H9 (cell line): ENCODE data around the gene MGA. TPM values are rescaled to one million over a fixed set of nuclear protein-coding genes. Genes with fewer than 3 reads are reported as not detected.

Experiments
- DNase-seq: peaks from one replicate; pipeline ENCODE4 v3.0.0-alpha.2; 2017
- H2AFZ ChIP-seq: one replicate; pipeline ENCODE4 v1.6.1; 2013; ENCODE audit warnings: mild to moderate bottlenecking, low read length, control low read depth, moderate library complexity
- H2AK5ac ChIP-seq: 2 replicates; pipeline ENCODE4 v1.6.1; 2013; ENCODE audit warnings: low read length, control low read depth, mixed read lengths; ENCODE audit not compliant: insufficient read length
- H2BK120ac ChIP-seq: one replicate; pipeline ENCODE4 v1.6.1; 2013; ENCODE audit warnings: low read depth, mild to moderate bottlenecking, low read length, control low read depth, inconsistent platforms; ENCODE audit not compliant: poor library complexity, severe bottlenecking
- H2BK12ac ChIP-seq: 2 replicates; pipeline ENCODE4 v1.6.1; 2013; ENCODE audit warnings: low read length, control low read depth, mixed read lengths, low read depth; ENCODE audit not compliant: insufficient read length
- H2BK15ac ChIP-seq: 2 replicates; pipeline ENCODE4 v1.6.1; 2013; ENCODE audit warnings: low read depth, low read length, control low read depth
- H2BK20ac ChIP-seq: one replicate; pipeline ENCODE4 v1.6.1; 2013; ENCODE audit warnings: low read depth, mild to moderate bottlenecking, low read length, control low read depth, inconsistent platforms; ENCODE audit not compliant: poor library complexity, severe bottlenecking
- H2BK5ac ChIP-seq: 2 replicates; pipeline ENCODE4 v1.6.1; 2013; ENCODE audit warnings: low read length, control low read depth, mixed read lengths; ENCODE audit not compliant: insufficient read length
- H3K14ac ChIP-seq: 2 replicates; pipeline ENCODE4 v1.6.1; 2013; ENCODE audit warnings: low read length, control low read depth; ENCODE audit not compliant: insufficient read depth
- H3K18ac ChIP-seq: 2 replicates; pipeline ENCODE4 v1.6.1; 2013; ENCODE audit warnings: low read depth, mild to moderate bottlenecking, mixed read lengths, low read length, control low read depth; ENCODE audit not compliant: insufficient read length
- H3K23ac ChIP-seq: 2 replicates; pipeline ENCODE4 v1.6.1; 2013; ENCODE audit warnings: low read length, control low read depth, mixed read lengths, low read depth; ENCODE audit not compliant: insufficient read length
- H3K23me2 ChIP-seq: 2 replicates; pipeline ENCODE4 v1.6.1; 2013; ENCODE audit warnings: low read depth, mild to moderate bottlenecking, mixed read lengths, low read length, control low read depth; ENCODE audit not compliant: insufficient read length, poor library complexity, severe bottlenecking
- H3K27ac ChIP-seq: 2 replicates; pipeline ENCODE4 v1.5.1; 2013; ENCODE audit warnings: low read length, control low read depth, mixed read lengths, low read depth; ENCODE audit not compliant: insufficient read length
- H3K27me3 ChIP-seq: 2 replicates; pipeline ENCODE4 v1.6.1; 2013; ENCODE audit warnings: low read length, control low read depth, inconsistent platforms; ENCODE audit not compliant: insufficient read depth
- H3K4ac ChIP-seq: 2 replicates; pipeline ENCODE4 v1.6.1; 2013; ENCODE audit warnings: low read depth, mild to moderate bottlenecking, control low read depth, inconsistent platforms, low read length, moderate library complexity
- H3K4me1 ChIP-seq: 2 replicates; pipeline ENCODE4 v1.6.1; 2013; ENCODE audit warnings: low read length, control low read depth, inconsistent platforms; ENCODE audit not compliant: insufficient read depth
- H3K4me2 ChIP-seq: 2 replicates; pipeline ENCODE4 v1.6.1; 2013; ENCODE audit warnings: low read length, control low read depth, mixed read lengths; ENCODE audit not compliant: insufficient read length, insufficient read depth
- H3K56ac ChIP-seq: 2 replicates; pipeline ENCODE4 v1.6.1; 2013; ENCODE audit warnings: low read depth, mild to moderate bottlenecking, mixed read lengths, low read length, control low read depth; ENCODE audit not compliant: insufficient read length
- H3K79me1 ChIP-seq: 2 replicates; pipeline ENCODE4 v1.6.1; 2013; ENCODE audit warnings: low read depth, mild to moderate bottlenecking, moderate library complexity, low read length, control low read depth, inconsistent platforms; ENCODE audit not compliant: insufficient read depth, poor library complexity, severe bottlenecking
- H3K79me2 ChIP-seq: 2 replicates; pipeline ENCODE4 v1.6.1; 2013; ENCODE audit warnings: low read length, control low read depth, inconsistent platforms; ENCODE audit not compliant: insufficient read depth
- H3K9ac ChIP-seq: 2 replicates; pipeline ENCODE4 v1.6.1; 2013; ENCODE audit warnings: low read length, control low read depth, mixed read lengths; ENCODE audit not compliant: insufficient read length; ENCODE audit errors: extremely low read depth
- H3K9me3 ChIP-seq: one replicate; pipeline ENCODE4 v1.6.1; 2013; ENCODE audit warnings: low read depth, low read length, inconsistent platforms; ENCODE audit not compliant: control insufficient read depth
- H3T11ph ChIP-seq: one replicate; pipeline ENCODE4 v1.6.1; 2013; ENCODE audit warnings: mild to moderate bottlenecking, low read length, control low read depth, inconsistent platforms
- H4K20me1 ChIP-seq: one replicate; pipeline ENCODE4 v1.6.1; 2013; ENCODE audit not compliant: control insufficient read depth, insufficient read length, insufficient read depth
- H4K5ac ChIP-seq: 2 replicates; pipeline ENCODE4 v1.6.1; 2013; ENCODE audit warnings: low read depth, mild to moderate bottlenecking, mixed read lengths, low read length, control low read depth; ENCODE audit not compliant: insufficient read length
- H4K8ac ChIP-seq: replicated peaks from 2 replicates; pipeline ENCODE4 v1.6.1; 2013; ENCODE audit warnings: low read length, control low read depth, mixed read lengths, low read depth; ENCODE audit not compliant: insufficient read length
- H4K91ac ChIP-seq: 2 replicates; pipeline ENCODE4 v1.6.1; 2013; ENCODE audit warnings: low read depth, mild to moderate bottlenecking, moderate library complexity, mixed read lengths, low read length, control low read depth; ENCODE audit not compliant: insufficient read length
- H3K27ac Mint-ChIP-seq, 3 experiments: 2 replicates in 2 of 3; 3 replicates in 1 of 3; pipeline ENCODE4 v1.8.0; 2020 to 2021; ENCODE audit warnings: mixed read lengths in 3 of 3, mild to moderate bottlenecking in 1 of 3, moderate library complexity in 1 of 3
- H3K27me3 Mint-ChIP-seq: 2 replicates; pipeline ENCODE4 v1.8.0; 2021; ENCODE audit warnings: low read depth, mild to moderate bottlenecking, moderate library complexity, mixed read lengths
- H3K36me3 Mint-ChIP-seq, 3 experiments: 2 replicates in 2 of 3; 3 replicates in 1 of 3; pipeline ENCODE4 v1.8.0; 2020 to 2021; ENCODE audit warnings: low read depth in 3 of 3, mixed read lengths in 3 of 3; ENCODE audit not compliant: insufficient read depth in 1 of 3
- H3K4me1 Mint-ChIP-seq, 2 experiments: 2 replicates each; pipeline ENCODE4 v1.8.0; 2020; ENCODE audit warnings: mixed read lengths in 2 of 2
- H3K4me3 Mint-ChIP-seq, 2 experiments: 2 replicates in 1 of 2; 3 replicates in 1 of 2; pipeline ENCODE4 v1.8.0; 2020 to 2021; ENCODE audit warnings: mild to moderate bottlenecking in 2 of 2, mixed read lengths in 2 of 2, moderate library complexity in 1 of 2
- H3K9me3 Mint-ChIP-seq, 2 experiments: 2 replicates in 1 of 2; 3 replicates in 1 of 2; pipeline ENCODE4 v1.8.0; 2020; ENCODE audit warnings: mild to moderate bottlenecking in 2 of 2, mixed read lengths in 2 of 2, moderate library complexity in 1 of 2
- CTCF ChIP-seq: fragments of 200-600 bp; sonication (generic); conservative IDR thresholded peaks from 3 replicates; pipeline ENCODE4 v1.8.0; 2021; ENCODE audit warnings: antibody characterized with exemption, mild to moderate bottlenecking
- WGBS: extraction: QIAGEN DNeasy Blood & Tissue Kit; methylation state at CpG from one replicate; pipeline ENCODE4 v1.1.7; 2013; ENCODE audit warnings: missing lambda C conversion rate, low lambda C conversion rate, mixed read lengths; ENCODE audit not compliant: insufficient read length; ENCODE audit errors: extremely low coverage; 5-methylcytosine and 5-hydroxymethylcytosine counted together
- total RNA-seq: library from RNA; stranded (reverse); gene quantifications from 2 replicates; pipeline ENCODE4 v1.2.1, GENCODE V29; 2021

The MGA gene
- total RNA-seq, 1 experiment from 2014 or later, result 62.7 TPM

GRCh38 chr15:41655716-41656115 is 4.5 kb upstream of the MGA start:
- WGBS, result no CpG with 5 or more reads among the region's 4 CpGs
- peaks cover 5 to 17% of the 10 kb centered on the region in 2 experiments for H3K4me1 Mint-ChIP-seq
- Histone ChIP-seq H2BK20ac (no peak overlapping the region), H3K23ac (no peak overlapping the region), H2AK5ac (no peak overlapping the region), H4K5ac (no peak overlapping the region), H4K91ac (no peak overlapping the region), H3K14ac (no peak overlapping the region), H3K79me1 (no peaks in the 10 kb centered on the region), H2AFZ (no peak overlapping the region), H3K56ac (no peak overlapping the region), H3K79me2 (no peaks in the 10 kb centered on the region), H4K20me1 (no peaks in the 10 kb centered on the region), H4K8ac (no peak overlapping the region), H3K9me3 (no peaks in the 10 kb centered on the region), H2BK15ac (no peak overlapping the region), H3K27me3 (peaks cover 4% of the 10 kb centered on the region; the same call in 1 of the 2 replicates), H2BK120ac (no peak overlapping the region), H2BK12ac (no peak overlapping the region), H3K23me2 (peaks cover 2% of the 10 kb centered on the region), H2BK5ac (no peak overlapping the region), H3K4me1 (no peaks in the 10 kb centered on the region), H3K27ac (no peak overlapping the region), H3K18ac (no peak overlapping the region), H3T11ph (no peak overlapping the region), H3K9ac (no peak overlapping the region), H3K4ac (no peak overlapping the region), H3K4me2 (no peak overlapping the region)
- H3K27me3 Mint-ChIP-seq, result peaks cover 34% of the 10 kb centered on the region
- H3K36me3 Mint-ChIP-seq, result peaks cover 4 to 7% (median 6%) of the 10 kb centered on the region in 3 experiments; a peak in 4 of 7 replicates
- H3K9me3 Mint-ChIP-seq, result peaks cover 7% of the 10 kb centered on the region in 2 experiments
- H3K27ac Mint-ChIP-seq, result no peak overlapping the region
- DNase-seq, result no peak
- no peak for TF ChIP-seq CTCF
- H3K4me3 Mint-ChIP-seq, result no peak overlapping the region
